NCI-H128 (cell line): ENCODE results near the gene DIDO1.

Experiments used
- DNase-seq: peaks from one replicate; lab custom pipeline; 2025; ENCODE audit not compliant: unreplicated experiment; lab: John Stamatoyannopoulos, UW

The DIDO1 gene

GRCh38 chr20:62913043-62913630, 13.2 kb downstream of the DIDO1 start:
- DNase-seq: no peak

- no peak for DNase-seq
Observed at GRCh38 chr20:62911701-62912280, 14.5 kb downstream of the DIDO1 start.

DNA sequence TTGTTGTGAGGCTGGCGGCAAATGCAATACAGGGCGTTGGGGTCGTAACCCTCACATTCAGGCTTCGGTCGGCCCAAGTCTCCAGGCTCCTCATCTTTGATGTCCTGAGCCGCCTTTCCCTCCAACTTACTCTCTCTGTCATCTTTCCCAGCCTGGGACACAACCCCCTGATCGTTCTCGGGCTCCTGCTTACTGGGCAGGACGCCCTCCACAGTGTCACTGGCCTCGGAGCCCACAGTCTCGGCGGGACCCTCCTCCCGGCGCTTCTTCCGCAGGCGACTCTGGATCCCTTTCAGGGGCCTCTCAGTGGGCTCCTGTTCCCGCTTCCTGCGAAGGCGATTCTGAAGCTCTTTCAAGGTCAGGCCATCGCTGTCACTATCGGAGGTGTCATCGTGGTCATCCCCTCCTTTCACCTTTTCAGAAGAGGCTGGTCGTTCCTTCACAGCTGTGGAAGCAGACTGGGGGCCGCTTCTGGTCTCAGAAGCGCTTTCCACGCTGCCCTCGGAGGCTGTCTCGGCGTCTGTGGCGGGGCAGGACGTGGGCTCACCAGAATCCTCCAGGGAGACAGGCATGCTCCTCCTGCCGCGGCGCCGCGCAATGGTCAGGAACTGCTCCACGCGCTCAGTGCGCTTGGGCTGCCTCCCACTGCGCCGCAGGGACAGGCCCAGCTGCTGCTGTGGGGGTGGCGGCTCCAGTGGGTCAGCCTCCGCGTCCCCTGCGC, 15.4 kb downstream of the DIDO1 start:
- DNase-seq: no peak

- no peak for DNase-seq
Observed at GRCh38 chr20:62910217-62910766, 16.0 kb downstream of the DIDO1 start.

DNA sequence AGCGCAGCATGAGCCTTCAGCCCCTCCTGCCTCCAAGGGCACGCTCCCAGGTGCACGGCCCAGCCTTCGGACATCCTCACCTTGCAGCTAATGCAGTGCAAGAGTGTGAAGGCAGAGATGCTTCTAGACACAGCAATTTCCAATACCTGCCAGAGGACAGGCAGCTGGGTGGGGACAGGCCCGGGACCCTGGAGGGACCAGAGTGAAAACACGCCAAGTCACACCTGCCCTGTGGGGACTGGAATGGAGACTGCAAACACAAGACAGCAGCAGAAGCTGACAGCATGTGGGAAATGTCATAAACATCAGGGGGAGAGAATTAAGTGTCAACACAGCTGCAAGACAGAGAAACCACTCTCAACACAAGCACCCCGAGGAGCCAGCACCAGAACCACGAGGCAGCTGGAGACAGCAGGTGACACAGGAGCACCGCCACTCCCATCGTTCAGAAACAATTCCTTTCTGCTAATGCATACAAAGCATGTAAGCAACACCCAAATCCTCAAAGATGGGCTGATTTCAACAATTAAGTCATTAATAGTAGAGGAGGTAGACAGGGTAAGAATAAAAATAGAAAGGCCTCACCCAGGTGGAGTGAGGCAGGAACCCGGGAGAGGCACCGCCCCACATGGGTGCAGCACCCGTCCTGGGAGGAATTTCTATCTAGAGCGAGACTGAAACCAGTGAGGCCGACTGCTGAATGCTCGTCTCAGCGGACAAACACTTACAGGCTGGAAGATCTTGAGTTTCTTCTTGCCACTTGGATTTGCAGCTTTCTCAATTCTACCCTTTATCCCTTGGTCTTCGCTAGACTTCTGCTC, 17.1 kb downstream of the DIDO1 start:
- DNase-seq: no peak

DNA sequence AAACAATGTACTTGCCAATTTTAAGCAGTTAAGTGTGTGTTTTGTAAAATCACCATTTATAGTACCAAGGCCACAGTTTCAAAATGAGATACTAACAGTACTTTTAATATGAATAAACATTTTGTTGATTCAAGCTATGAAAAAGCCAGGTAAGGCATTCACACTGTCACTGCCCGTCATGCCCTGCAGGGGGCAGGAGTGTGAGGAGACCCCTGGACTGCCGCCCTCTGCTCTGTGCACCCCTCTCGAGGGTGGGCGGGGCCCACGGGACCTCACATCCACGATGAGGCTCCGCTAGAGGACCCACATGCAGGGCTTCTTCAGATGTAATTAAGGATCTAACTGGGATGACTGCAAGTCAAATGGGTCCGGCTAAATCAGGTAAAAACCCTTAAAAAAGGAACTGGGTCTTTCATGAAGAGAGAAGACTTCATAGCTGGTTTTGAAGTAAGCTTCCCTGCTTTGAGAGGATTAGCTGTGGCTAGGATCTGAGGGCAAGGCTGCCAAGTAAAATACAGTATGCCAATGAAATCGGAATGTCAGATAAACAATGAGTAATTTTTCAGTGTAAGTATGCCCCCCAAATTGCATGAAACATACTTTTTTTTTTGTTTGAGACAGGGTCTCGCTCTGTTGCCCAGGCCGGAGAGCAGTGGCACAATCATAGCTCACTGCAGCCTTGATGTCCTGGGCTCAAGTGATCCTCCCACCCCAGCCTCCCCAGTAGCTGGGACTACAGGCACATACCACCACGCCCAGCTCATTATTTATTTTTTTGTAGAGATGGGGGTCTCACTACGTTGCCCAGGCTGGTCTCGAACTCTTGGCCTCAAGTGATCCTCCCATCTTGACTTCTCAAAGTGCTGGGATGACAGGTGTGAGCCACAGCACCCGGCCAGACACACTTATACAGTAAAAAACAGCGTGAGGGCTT, 18.7 kb downstream of the DIDO1 start:
- no peak for DNase-seq

- DNase-seq: no peak
Observed at GRCh38 chr20:62906647-62907375, 19.5 kb downstream of the DIDO1 start.

DNA sequence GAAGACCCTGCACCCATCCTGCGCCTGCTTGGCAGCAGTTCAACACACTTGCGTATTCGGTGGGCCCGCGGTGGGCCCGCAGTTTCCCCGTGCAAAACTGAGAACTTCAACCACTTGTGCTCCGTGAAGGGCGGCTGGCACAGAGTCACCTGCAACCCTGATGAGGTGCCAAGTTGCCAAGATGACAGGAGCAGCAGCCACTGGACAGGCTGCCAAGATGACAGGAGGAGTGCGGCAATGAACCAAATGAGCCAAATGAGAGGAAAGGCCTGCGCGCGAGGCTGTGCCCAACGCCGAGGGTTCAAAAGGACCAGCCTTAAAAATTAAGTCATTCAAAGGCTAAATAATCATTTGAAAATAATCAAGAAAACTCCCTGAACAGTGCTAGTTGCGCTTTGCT, 20.1 kb downstream of the DIDO1 start:
- DNase-seq: no peak

DNA sequence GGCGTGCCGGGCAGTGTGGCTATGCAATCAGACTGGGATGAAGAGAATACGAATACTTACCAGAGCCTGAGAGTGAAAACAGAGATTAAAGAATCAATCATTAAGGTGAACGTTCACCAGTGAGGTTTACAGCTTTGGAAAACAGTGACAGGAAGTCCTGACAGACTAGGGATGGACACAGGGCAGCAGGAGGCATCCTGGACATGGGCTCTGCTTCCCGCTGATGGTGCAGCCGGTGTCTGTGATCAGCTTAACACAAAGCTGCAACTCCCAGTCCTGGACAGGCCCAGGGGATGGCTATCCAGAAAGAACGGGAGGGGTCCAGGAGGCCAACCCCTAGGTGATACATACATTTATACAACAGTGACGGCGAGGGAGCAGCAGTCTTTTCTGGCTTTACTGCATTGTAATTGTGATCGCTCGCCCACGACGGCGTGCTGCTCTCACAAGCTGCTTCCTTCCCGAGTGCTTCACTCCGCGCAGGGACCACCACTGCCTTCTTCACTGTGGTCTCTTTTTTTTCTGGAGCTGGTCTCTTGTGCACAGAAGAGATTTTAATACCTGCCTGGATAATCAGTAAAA, 20.7 kb downstream of the DIDO1 start:
- no peak for DNase-seq

DNA sequence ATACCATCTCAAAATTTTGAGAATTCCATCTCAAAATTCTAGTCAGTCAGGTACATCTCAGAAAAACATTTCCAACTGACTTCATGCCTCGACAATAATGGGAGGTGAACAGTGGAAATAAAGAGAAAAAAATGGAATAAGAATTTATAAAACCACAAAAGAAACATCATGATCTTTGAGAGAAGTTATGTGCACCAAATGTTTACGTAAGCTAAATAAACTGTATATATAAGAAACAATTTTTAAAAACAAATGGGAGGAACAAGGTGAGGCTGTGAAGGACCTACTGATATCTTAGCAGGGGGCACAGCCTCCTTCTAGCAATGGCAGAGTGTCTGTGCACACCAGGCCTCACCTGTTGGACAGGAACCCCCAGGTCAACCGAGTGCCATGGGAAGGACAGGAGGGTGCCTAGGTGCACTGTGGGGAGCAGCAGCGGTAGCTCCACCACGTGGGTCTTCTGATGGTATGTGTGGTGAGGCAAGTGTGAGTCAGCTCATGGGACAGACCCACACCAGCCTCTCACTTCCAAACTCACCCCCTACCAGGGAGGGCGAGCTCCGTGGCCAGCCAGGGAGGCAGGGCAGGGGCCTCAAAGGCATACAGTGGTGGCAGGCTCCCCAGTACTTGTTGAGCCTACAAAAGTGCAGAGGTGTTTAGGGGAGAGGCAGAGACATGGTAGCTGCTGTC, 23.2 kb downstream of the DIDO1 start:
- no peak for DNase-seq

DNA sequence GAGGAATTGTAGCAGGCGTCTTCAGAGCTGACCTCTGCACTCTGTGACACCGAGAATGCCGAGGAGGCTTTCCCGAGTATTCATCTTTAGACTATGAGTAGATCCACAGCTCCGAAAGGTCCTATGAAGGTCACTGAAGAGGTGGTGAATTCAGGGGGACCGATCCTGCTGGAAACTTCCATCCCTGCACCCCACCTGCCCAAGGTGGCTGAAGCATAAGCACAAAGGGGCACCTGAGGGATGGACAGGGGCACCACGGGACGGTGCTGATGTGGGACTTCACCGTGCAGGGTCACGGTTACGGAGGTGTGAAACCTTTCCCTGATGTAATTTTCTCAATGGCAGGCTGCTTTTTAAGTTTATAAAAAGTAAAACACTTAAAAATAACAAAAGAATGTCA, 24.4 kb downstream of the DIDO1 start:
- no peak for DNase-seq

- no peak for DNase-seq
Observed at GRCh38 chr20:62900692-62901584, 25.4 kb downstream of the DIDO1 start.

DNA sequence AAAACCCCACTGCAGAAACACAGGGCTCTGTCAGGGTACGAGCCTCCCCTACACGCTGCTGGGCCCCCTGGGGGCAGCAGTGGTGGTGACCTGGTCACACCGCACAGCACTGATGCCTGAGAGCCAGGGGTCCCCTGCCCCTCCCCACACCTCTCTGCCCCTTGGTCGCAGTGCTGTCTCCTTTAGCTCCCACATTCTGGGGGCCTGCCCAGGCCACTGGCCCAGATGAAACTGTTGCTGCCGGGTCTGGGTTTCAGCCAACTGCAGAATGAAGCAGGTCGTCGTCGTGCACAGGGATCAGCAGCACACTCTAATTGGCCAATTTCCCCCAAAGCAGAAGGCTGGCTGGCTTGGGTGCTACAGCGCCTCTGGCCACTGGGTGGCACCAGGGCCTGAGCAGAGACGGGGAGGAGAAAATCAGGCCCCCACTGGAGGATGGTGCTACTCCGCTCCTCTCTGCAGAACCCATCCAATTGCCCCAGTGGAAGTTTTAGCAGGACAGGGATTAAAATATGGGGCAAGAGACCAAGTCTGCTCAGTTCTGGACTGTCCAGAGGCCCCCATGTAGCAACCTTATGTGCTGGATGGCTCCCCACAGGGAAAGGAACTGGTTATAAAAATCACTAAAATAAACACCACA, 26.1 kb downstream of the DIDO1 start:
- peak; percentile 34 for DNase-seq

DNA sequence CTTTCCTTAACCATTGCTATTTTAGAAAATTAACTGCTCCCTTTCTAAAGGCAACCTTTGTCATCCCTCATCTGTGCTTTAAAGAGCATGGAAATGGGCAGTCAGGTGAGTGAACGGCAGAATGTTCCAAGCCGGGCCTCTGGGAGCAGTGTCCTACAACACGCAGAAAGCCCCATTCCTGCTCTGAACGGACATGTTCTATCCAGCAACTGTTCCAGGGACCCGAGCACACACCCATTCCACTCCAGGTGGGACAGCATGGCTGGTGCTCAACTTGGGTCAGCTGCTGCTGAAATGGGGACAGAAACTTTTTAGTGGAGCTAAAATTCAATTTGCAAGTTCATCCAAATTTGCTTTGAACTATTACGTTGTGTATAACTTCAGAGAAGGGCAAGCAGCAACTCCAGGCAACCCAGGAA, 26.7 kb downstream of the DIDO1 start:
- DNase-seq: no peak

DNA sequence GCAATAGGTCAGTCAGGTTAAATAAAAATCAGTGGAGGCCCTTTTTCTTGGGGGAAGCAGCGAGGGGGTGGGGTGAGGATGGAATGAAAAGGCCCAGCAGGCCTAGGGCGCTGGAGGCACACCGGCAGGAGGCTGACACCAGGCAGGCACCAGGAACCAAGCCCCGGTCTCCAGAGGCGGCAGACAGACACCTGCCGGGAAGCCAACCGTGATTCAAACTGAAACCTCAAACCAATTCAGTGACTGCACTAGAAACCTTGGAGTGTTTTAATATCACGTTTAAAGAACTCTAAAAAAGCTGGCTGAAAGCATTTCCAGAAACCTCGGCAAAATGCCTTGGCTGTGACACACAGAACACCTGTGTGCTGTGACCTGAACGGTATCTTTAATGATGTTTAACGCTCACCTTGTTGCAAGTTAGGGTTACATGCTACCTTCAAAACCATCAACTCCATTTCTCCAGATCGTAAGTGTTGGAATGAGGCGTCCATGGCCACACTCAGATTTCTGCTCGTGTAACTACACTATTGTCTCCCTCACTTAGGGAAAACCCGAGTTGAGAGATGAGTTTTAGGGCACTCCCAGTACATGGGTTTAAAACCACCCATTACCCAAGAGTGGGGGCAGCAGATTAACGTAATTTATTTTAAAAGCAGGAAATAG, 27.2 kb downstream of the DIDO1 start:
- DNase-seq: no peak

DNA sequence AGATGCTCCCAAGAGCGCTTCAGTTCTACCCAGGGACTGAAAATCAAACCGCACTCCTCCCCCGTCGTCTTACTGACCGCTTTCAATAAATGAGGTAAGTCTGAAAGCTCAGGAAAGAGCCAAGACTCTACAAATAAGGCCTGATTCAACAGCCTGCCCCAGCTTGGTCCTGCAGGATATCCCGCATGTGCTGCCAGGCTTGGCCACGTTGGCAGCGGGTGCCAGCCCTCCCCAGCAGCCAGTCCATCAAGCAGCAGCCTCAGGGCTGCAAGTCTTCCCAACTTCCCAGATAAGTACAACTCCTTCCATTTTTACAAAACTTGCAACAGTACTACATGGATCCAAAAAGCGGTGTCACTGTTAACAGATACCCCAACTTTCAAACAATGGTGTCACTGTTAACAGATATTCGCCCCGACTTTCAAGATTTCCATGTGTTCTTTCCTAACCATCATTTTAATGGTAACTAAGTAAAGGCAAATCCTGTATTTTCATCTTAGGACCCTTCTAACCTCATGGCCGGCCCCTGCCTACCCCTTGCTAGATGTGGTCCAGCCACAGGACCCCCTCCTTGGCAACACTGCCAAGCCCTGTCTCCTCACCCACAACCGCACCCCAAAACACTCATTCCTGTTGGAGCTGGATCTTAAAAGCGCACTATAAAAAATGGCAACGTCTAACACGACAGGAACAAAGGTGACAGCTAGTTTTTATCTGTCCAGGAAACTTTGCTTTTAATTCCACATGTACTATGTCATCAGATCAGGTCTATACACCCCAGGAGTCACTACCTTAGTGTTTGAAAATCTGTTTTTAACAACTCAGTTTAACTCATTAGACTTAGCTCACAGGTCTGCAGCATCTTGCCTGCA, 28.0 kb downstream of the DIDO1 start:
- no peak for DNase-seq
